Body of pancreas (tissue), 4 donors: ENCODE measurements around the gene MYL5. TPM values are rescaled to one million over a fixed set of nuclear protein-coding genes. Genes with fewer than 3 reads are reported as not detected.

Experiments
- ATAC-seq: fragments of 150-250 bp; one replicate; pipeline ENCODE4 v1.9.1; 2016
- DNase-seq, 4 donors: peaks; one replicate each; pipeline ENCODE4 v3.0.0-alpha.2; 2019
- H3K27ac ChIP-seq, 4 donors: fragments of 200-600 bp; sonication (generic); 1 replicate in 3 of 4; 2 replicates in 1 of 4; pipeline versions ENCODE4 v1.5.1 to v1.6.1; 2016 to 2019; ENCODE audit warnings: mild to moderate bottlenecking in 1 of 4, mixed read lengths in 1 of 4, moderate library complexity in 1 of 4
- H3K27me3 ChIP-seq, 2 donors: fragments of 200-600 bp; sonication (generic); one replicate each; pipeline ENCODE4 v1.6.0; 2016; ENCODE audit warnings: mild to moderate bottlenecking in 1 of 2
- H3K36me3 ChIP-seq, 2 donors: fragments of 200-600 bp; sonication (generic); replicated peaks in 1 of 2; 2 replicates each; pipeline ENCODE4 v1.5.1; 2016; ENCODE audit warnings: low read depth in 2 of 2; ENCODE audit not compliant: insufficient read depth in 1 of 2
- H3K4me1 ChIP-seq: fragments of 200-600 bp; sonication (generic); one replicate; pipeline ENCODE4 v1.6.0; 2016
- H3K4me3 ChIP-seq, 2 donors: fragments of 200-600 bp; sonication (generic); 1 replicate in 1 of 2; 2 replicates in 1 of 2; pipeline ENCODE4 v1.5.1; 2016 to 2019
- H3K9me3 ChIP-seq, 3 donors: fragments of 200-600 bp; sonication (generic); 1 replicate in 2 of 3; 2 replicates in 1 of 3; pipeline ENCODE4 v1.5.1; 2016
- POLR2A ChIP-seq, 3 donors: fragments of 450-650 bp; IDR thresholded peaks; one replicate each; pipeline ENCODE4 v1.6.1; 2016; ENCODE audit warnings: antibody characterized with exemption in 3 of 3, mild to moderate bottlenecking in 2 of 3
- WGBS, 2 donors: methylation state at CpG; one replicate each; pipeline ENCODE4 v1.1.5; 2017; 5-methylcytosine and 5-hydroxymethylcytosine counted together
- intact Hi-C: fragments of 100-400 bp; cut with DNase I; formaldehyde crosslinking; loops from one replicate; pipeline ENCODE4 v1.15.1; 2023
- total RNA-seq, 2 donors: library from RNA; depleted of rRNA; stranded (reverse); fragments of >200 nt; gene quantifications; one replicate each; pipeline ENCODE4 v1.1.0, GENCODE V29; 2016
- TF ChIP-seq, protein P1 (sequence below), 7 experiments: fragments of 450-650 bp in 4 of 7; fragments of 200-600 bp in 3 of 7; sonication (generic) in 3 of 7; IDR thresholded peaks; one replicate each; pipeline ENCODE4 v1.5.1; 2016 to 2019; ENCODE audit warnings: antibody characterized with exemption in 7 of 7

Gene MYL5
- total RNA-seq, 2 donors from 2014 or later: 3.0 to 6.0 TPM

DNA sequence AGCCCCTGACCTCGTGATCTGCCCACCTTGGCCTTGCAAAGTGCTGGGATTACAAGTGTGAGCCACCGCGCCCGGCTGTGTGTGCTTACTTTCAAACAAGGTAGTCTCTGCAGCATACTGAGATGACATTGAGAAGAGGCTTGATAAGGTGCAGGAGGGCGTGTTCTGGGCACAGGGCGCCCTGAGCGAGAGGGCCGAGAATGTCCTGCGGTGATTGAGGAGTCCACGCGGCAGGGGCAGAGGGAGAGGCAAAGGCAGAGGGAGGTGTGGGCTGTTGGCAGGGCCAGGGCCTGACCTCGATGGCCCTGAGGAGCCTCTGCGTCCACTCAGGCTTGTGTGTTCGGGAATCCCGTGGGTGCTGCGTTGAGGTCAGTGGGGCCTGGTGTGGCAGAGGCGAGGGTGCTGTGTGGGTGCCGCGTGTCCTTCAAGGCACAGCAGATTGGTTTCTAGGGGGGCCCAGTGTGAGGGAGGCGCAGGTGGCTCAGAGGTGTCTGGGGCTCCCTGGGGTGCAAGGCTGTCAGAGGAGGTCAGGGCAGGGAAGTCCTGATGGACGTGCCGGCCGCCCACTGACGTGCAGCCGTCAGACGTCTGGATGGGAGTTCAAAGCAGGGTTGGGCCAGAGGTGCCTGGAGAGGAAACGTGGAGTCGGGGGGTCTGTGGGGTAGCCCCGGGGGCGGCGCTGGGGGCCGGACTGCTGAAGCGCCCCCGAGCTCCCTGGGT is 43.4 kb downstream of the MYL5 start:
- TF ChIP-seq POLR2A (IDR thresholded peaks at IDR 0.05): no peak
- intact Hi-C loops: no loop called here
- Histone ChIP-seq H3K36me3 (no peaks in the 10 kb centered on the region), H3K27me3 (no peaks in the 10 kb centered on the region), H3K9me3 (no peaks in the 10 kb centered on the region), H3K4me3 (no peak overlapping the region), H3K27ac (no peak overlapping the region), H3K4me1 (no peaks in the 10 kb centered on the region)
- DNase-seq: no peak
- 82 to 89% methylated on average over 21 to 30 of the region's 34 CpGs for WGBS, 2 donors
- ATAC-seq: no peak

DNA sequence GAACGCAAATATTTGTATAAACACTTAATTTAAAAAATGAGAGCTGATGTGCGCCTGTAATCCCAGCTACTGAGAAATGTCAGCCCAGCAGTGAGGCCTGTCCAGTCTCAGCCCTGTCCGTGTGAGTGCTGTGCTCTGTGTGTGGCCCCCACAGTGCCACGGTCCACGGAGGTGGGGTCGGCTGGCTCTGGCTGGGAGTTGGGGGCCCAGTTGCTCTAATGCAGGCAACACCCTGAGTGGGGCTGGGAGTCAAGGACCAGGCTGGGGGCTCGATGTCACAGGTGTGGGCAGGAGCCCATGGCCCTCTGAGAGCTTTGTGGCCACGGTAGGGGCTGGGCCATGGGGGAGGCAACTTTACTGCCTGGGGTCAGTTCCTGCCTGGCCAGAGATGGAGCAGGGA is 44.1 kb downstream of the MYL5 start:
- H3K4me1 ChIP-seq: no peaks in the 10 kb centered on the region
- no peak for DNase-seq
- H3K36me3 ChIP-seq: no peaks in the 10 kb centered on the region
- ATAC-seq: no peak
- intact Hi-C loops: no loop called here
- no peaks in the 10 kb centered on the region for H3K27me3 ChIP-seq
- no peaks in the 10 kb centered on the region for H3K9me3 ChIP-seq
- WGBS, 2 donors: 83 to 98% methylated on average over 5 to 8 of the region's 8 CpGs
- no peak overlapping the region for H3K27ac ChIP-seq
- H3K4me3 ChIP-seq: no peak overlapping the region
- no peak for TF ChIP-seq POLR2A (IDR thresholded peaks at IDR 0.05)
- TF ChIP-seq, protein P1, sequence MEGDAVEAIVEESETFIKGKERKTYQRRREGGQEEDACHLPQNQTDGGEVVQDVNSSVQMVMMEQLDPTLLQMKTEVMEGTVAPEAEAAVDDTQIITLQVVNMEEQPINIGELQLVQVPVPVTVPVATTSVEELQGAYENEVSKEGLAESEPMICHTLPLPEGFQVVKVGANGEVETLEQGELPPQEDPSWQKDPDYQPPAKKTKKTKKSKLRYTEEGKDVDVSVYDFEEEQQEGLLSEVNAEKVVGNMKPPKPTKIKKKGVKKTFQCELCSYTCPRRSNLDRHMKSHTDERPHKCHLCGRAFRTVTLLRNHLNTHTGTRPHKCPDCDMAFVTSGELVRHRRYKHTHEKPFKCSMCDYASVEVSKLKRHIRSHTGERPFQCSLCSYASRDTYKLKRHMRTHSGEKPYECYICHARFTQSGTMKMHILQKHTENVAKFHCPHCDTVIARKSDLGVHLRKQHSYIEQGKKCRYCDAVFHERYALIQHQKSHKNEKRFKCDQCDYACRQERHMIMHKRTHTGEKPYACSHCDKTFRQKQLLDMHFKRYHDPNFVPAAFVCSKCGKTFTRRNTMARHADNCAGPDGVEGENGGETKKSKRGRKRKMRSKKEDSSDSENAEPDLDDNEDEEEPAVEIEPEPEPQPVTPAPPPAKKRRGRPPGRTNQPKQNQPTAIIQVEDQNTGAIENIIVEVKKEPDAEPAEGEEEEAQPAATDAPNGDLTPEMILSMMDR (IDR thresholded peaks at IDR 0.05): no peak

DNA sequence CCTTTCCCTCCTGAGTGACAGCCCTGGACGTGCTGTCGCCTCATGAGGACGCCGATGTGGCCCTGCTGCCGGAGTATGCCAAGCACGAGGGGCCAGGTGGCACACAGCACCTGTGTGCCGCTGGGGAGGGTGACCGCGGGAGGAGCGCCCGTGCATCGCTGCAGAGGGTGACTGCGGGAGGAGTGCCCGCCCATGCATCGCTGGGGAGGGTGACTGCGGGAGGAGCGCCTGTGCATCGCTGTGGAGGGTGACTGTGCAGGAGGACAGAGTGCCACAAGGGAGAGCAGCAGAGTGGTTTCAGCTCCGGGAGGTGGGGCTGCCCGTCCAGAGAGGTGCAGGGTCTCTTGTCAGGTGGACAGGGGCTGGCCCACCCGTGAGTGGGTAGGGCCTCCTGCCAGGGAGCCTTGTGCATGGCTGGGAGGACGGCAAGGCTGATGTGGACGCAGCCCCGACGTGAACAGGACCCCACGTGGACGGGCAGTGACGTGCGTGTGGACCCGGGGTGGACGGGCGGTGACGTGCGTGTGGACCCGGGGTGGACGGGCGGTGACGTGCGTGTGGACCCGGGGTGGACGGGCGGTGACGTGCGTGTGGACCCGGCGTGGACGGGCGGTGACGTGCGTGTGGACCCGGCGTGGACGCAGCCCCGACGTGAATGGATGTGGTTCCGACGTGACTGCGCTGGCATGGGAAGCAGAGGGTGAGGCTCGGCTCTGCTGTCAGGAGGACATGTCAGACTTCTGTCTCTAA is 45.9 kb downstream of the MYL5 start:
- ATAC-seq: no peak
- H3K4me3 ChIP-seq: no peak overlapping the region
- no peak for TF ChIP-seq POLR2A (IDR thresholded peaks at IDR 0.05)
- TF ChIP-seq, protein P1 (IDR thresholded peaks at IDR 0.05): no peak
- WGBS, 2 donors: 95 to 97% methylated on average over 55 to 57 of the region's 59 CpGs
- no peaks in the 10 kb centered on the region for H3K36me3 ChIP-seq
- intact Hi-C loops: no loop called here
- no peak for DNase-seq
- no peaks in the 10 kb centered on the region for H3K27me3 ChIP-seq
- H3K9me3 ChIP-seq: no peaks in the 10 kb centered on the region
- no peaks in the 10 kb centered on the region for H3K4me1 ChIP-seq
- H3K27ac ChIP-seq: no peak overlapping the region

DNA sequence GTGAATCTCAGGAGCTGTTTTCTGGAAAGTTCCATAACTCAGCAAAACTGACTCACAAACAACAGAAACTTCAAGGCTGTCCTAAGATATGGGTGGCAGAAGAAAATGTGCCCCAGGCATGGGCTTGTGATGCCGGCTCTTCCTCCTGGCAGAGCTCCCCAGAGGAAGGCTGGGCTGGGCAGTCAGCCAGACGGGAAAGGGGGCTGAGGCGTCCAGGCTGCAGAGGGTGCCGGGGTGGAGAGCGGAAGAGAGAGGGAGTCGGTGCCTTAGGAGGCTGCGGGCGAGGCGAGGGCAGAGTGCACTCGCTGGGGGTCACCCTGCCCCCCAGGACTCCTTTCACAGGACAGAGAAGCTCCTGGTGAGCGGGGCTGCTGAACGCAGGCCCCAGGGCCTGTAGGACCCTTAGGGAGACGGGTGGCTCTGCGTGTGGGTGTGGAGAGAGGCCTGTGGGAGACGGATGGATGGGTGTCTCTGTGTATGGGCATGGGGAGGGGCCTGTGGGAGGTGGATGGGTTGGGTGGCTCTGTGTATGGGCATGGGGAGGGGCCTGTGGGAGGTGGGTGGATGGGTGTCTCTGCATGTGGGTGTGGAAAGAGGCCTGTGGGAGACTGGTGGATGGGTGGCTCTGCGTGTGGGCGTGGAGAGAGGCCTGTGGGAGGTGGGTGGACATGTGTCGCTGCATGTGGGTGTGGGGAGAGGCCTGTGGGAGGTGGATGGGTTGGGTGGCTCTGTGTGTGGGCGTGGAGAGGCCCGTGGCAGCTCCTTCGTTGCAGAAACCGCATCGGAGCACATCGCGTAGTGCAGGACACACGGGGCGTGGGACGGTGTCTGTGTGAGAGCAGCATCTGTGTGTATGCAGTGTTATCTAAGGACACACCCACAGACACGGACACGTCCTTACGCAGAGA is 47.2 kb downstream of the MYL5 start:
- WGBS, 2 donors: 81 to 86% methylated on average over 31 of the region's 31 CpGs
- intact Hi-C loops: no loop called here
- H3K4me3 ChIP-seq: no peak overlapping the region
- no peaks in the 10 kb centered on the region for H3K27me3 ChIP-seq
- no peak for TF ChIP-seq POLR2A (IDR thresholded peaks at IDR 0.05)
- TF ChIP-seq, protein P1 (IDR thresholded peaks at IDR 0.05): no peak
- H3K27ac ChIP-seq: no peak overlapping the region
- no peaks in the 10 kb centered on the region for H3K4me1 ChIP-seq
- no peak for ATAC-seq
- H3K36me3 ChIP-seq: no peaks in the 10 kb centered on the region
- no peak for DNase-seq
- H3K9me3 ChIP-seq: no peaks in the 10 kb centered on the region
